Measurements from ENCODE around the gene OR4C15.

Gene OR4C15

DNA sequence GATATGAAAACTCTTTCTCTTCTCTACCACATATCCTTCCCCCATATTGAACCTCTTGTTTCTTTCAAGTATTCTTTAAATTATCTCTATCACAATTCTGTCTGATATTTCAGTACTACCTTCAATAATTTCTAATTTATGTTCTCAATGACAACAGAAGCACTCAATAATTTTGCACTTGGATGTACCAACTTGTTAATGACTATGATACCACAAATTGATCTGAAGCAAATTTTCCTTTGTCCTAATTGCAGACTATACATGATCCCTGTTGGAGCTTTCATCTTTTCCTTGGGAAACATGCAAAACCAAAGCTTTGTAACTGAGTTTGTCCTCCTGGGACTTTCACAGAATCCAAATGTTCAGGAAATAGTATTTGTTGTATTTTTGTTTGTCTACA lies at the start of gene OR4C15:
Gene OR4C15 (plus strand): TSS at position 301 of the 400 bp plus-strand sequence. CDS start 0 bp downstream, at position 301.
- DNase-seq = no peak

DNA sequence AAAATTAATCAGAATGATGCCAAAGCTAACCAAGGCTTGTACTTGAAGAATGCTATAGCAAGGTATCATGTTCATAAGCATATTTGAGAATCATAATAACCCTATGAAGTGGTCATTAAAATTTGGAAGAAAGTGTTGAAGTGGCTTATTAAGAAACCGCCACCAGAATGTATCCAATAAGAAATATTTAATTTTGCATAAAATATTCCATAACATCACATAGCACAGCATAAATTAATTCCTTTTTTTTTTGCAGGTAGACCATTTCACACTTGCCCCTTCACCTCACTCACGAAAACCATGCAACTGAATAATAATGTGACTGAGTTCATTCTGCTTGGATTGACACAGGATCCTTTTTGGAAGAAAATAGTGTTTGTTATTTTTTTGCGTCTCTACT lies 17.6 kb downstream of the OR4C15 start, which contains the start of gene OR4C16:
Gene OR4C16 (plus strand): TSS at position 301 of the 400 bp plus-strand sequence. CDS start 0 bp downstream, at position 301.
- DNase-seq = no peak

DNA sequence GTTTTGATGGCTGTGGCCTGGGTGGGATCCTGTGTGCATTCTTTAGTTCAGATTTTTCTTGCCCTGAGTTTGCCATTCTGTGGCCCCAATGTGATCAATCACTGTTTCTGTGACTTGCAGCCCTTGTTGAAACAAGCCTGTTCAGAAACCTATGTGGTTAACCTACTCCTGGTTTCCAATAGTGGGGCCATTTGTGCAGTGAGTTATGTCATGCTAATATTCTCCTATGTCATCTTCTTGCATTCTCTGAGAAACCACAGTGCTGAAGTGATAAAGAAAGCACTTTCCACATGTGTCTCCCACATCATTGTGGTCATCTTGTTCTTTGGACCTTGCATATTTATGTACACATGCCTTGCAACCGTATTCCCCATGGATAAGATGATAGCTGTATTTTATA lies 18.3 kb downstream of the OR4C15 start:
- no peak for DNase-seq

Measured in DMS153 (cell line).